Hepatocyte (in vitro differentiated cells): ENCODE results near the gene AGBL1. TPM values are rescaled to one million over a fixed set of nuclear protein-coding genes. Genes with fewer than 3 reads are reported as not detected.

ENCODE experiments used
- DNase-seq: peaks from one replicate; pipeline ENCODE4 v3.0.0-alpha.2; 2016; ENCODE audit warnings: low spot score
- H2AFZ ChIP-seq: fragments of 200-600 bp; sonication (generic); 2 replicates; pipeline ENCODE4 v1.6.0; 2016; ENCODE audit warnings: antibody characterized with exemption, mild to moderate bottlenecking
- H3K27ac ChIP-seq: fragments of 200-600 bp; sonication (generic); 2 replicates; pipeline ENCODE4 v1.5.1; 2016; ENCODE audit warnings: mild to moderate bottlenecking
- H3K27me3 ChIP-seq: fragments of 200-600 bp; sonication (generic); 2 replicates; pipeline ENCODE4 v1.6.1; 2016
- H3K36me3 ChIP-seq: fragments of 200-600 bp; sonication (generic); replicated peaks from 2 replicates; pipeline ENCODE4 v1.5.1; 2016; ENCODE audit warnings: low read depth; ENCODE audit not compliant: insufficient read depth
- H3K4me1 ChIP-seq: fragments of 200-600 bp; sonication (generic); 2 replicates; pipeline ENCODE4 v1.5.1; 2016; ENCODE audit warnings: mild to moderate bottlenecking, moderate library complexity; ENCODE audit not compliant: insufficient read depth
- H3K4me2 ChIP-seq: fragments of 200-600 bp; sonication (generic); 2 replicates; pipeline ENCODE4 v1.6.0; 2016
- H3K4me3 ChIP-seq: fragments of 200-600 bp; sonication (generic); 2 replicates; pipeline ENCODE4 v1.5.1; 2016; ENCODE audit warnings: mild to moderate bottlenecking
- H3K79me2 ChIP-seq: fragments of 200-600 bp; sonication (generic); 2 replicates; pipeline ENCODE4 v1.6.0; 2017; ENCODE audit warnings: mild to moderate bottlenecking
- H3K9me2 ChIP-seq: fragments of 200-600 bp; sonication (generic); replicated peaks from 2 replicates; pipeline ENCODE4 v1.6.0; 2017; ENCODE audit warnings: mild to moderate bottlenecking; ENCODE audit not compliant: insufficient read depth
- H3K9me3 ChIP-seq: fragments of 200-600 bp; sonication (generic); 2 replicates; pipeline ENCODE4 v1.5.1; 2016; ENCODE audit warnings: low read depth, mild to moderate bottlenecking
- H4K20me1 ChIP-seq: fragments of 200-600 bp; sonication (generic); 2 replicates; pipeline ENCODE4 v1.6.0; 2016; ENCODE audit warnings: mild to moderate bottlenecking; ENCODE audit not compliant: insufficient read depth, poor library complexity, severe bottlenecking
- EZH2 ChIP-seq: fragments of 200-600 bp; sonication (generic); IDR thresholded peaks from 2 replicates; pipeline ENCODE4 v1.6.1; 2016; ENCODE audit warnings: antibody characterized with exemption, mild to moderate bottlenecking, borderline replicate concordance
- EZH2phosphoT487 ChIP-seq: fragments of 200-600 bp; sonication (generic); IDR thresholded peaks from one replicate; pipeline ENCODE4 v1.6.1; 2018; ENCODE audit warnings: antibody characterized with exemption, mild to moderate bottlenecking, low read depth, moderate library complexity; ENCODE audit not compliant: unreplicated experiment, severe bottlenecking
- WGBS: methylation state at CpG from one replicate; pipeline ENCODE4 v1.1.6; 2016; ENCODE audit warnings: low lambda C conversion rate; ENCODE audit errors: missing lambda C conversion rate; 5-methylcytosine and 5-hydroxymethylcytosine counted together
- polyA plus RNA-seq: library from polyadenylated mRNA; unstranded; fragments of >200 nt; fragmentation: Nextera tagmentation; extraction: Ambion mirVana; gene quantifications from 2 replicates; pipeline ENCODE4 v1.2.1, GENCODE V29; 2016
- total RNA-seq: library from RNA; depleted of rRNA; stranded (reverse); fragments of >200 nt; gene quantifications from 2 replicates; pipeline ENCODE4 v1.2.3, GENCODE V29; 2014
- TF ChIP-seq, protein P1 (sequence below): fragments of 200-600 bp; sonication (generic); IDR thresholded peaks from 2 replicates; pipeline ENCODE4 v1.5.1; 2016; ENCODE audit warnings: antibody characterized with exemption, mild to moderate bottlenecking; ENCODE audit not compliant: poor library complexity

AGBL1 gene
- total and polyA plus RNA-seq, 2 experiments from 2014 or later = not detected

DNA sequence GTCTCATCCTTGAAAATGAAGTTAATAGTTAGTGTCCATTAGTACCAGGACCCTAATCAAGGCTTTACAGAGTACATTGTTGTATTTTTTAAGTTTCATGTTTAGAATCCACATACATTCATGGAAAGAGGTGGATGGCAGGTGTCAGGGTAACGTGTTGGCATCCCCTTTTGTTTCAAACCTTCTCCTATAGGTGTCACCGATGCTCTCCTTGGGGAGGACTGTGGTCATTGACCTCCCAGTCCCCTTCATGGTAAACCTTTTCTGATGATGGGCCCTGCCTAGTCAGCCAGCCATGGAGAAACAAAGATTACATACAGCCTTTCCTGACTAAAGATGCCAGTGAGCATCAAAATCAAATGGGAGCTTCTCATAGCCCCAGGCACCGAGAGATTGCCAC, 574.8 kb downstream of the AGBL1 start:
- H4K20me1 ChIP-seq = no peaks in the 10 kb centered on the region
- H3K79me2 ChIP-seq = no peaks in the 10 kb centered on the region
- no peaks in the 10 kb centered on the region for H3K9me2 ChIP-seq
- no peaks in the 10 kb centered on the region for H3K9me3 ChIP-seq
- H3K4me3 ChIP-seq = no peak overlapping the region
- no peaks in the 10 kb centered on the region for H3K4me1 ChIP-seq
- TF ChIP-seq, protein P1, sequence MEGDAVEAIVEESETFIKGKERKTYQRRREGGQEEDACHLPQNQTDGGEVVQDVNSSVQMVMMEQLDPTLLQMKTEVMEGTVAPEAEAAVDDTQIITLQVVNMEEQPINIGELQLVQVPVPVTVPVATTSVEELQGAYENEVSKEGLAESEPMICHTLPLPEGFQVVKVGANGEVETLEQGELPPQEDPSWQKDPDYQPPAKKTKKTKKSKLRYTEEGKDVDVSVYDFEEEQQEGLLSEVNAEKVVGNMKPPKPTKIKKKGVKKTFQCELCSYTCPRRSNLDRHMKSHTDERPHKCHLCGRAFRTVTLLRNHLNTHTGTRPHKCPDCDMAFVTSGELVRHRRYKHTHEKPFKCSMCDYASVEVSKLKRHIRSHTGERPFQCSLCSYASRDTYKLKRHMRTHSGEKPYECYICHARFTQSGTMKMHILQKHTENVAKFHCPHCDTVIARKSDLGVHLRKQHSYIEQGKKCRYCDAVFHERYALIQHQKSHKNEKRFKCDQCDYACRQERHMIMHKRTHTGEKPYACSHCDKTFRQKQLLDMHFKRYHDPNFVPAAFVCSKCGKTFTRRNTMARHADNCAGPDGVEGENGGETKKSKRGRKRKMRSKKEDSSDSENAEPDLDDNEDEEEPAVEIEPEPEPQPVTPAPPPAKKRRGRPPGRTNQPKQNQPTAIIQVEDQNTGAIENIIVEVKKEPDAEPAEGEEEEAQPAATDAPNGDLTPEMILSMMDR = no peak
- no peak for TF ChIP-seq EZH2
- TF ChIP-seq EZH2phosphoT487 = no peak
- H3K27ac ChIP-seq = no peak overlapping the region
- DNase-seq = no peak
- no peak overlapping the region for H2AFZ ChIP-seq
- no peaks in the 10 kb centered on the region for H3K27me3 ChIP-seq
- no peak overlapping the region for H3K4me2 ChIP-seq
- H3K36me3 ChIP-seq = no peaks in the 10 kb centered on the region
- 79% methylated on average over 3 of the region's 3 CpGs for WGBS

DNA sequence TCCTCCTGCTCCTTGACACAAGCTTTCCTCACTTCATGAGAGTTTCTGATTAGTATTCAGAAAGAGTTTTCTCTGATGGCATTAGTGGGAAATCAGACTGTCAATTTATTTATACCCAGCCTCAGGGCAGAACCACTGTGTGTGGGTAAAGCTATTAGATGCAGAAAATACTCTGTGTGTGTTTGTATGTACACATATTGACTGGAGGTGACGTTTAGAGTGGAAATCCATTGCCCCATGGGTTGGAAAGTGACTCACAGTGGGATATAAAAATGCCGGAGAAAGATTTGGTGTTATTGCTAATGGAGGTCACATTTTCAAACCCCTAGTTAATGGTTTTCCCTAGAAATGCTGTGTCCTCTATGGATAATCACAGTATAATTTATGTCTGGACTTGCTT, 577.6 kb downstream of the AGBL1 start:
- peaks cover 4% of the 10 kb centered on the region for H3K27me3 ChIP-seq
- no peaks in the 10 kb centered on the region for H3K9me3 ChIP-seq
- no peak overlapping the region for H3K4me3 ChIP-seq
- no peak overlapping the region for H2AFZ ChIP-seq
- TF ChIP-seq, protein P1 = no peak
- TF ChIP-seq EZH2phosphoT487 (no peak), EZH2 (no peak)
- no peak overlapping the region for H3K27ac ChIP-seq
- no peaks in the 10 kb centered on the region for H3K36me3 ChIP-seq
- H3K4me1 ChIP-seq = no peaks in the 10 kb centered on the region
- H3K79me2 ChIP-seq = no peaks in the 10 kb centered on the region
- H3K4me2 ChIP-seq = no peak overlapping the region
- no peaks in the 10 kb centered on the region for H4K20me1 ChIP-seq
- H3K9me2 ChIP-seq = no peaks in the 10 kb centered on the region
- no peak for DNase-seq
- 78% methylated on average over 2 of the region's 2 CpGs for WGBS

DNA sequence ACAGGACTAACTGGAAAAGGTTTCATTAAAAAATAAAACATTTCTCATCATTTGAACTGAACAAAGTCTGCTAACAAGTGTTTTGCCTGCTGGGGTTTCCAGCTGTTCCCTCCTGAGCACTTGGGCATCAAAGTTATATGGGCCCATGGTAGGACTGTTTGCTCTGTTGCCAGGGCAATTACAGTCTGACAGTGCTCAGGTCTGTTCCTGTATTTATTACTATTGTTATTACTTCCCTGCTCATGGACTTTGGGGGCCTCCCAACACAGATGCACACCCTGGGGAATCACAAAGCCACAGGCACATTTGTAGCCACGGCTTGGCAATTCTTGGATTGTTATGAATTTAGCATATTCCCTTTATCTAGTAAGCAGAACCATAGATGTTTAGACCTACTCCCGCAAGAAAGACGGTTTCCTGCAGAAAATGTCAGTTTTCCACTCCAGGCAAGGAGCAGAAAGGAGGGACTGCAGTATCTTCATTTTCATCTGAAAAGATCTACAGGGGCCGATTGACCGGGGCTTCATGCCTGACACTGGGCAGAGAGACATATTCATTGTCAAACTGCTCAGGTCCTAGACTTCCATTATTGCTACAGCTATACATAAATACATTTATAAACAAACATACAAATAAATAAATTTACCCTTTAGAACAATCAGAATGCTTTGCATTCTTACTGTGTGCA, 580.2 kb downstream of the AGBL1 start:
- H3K36me3 ChIP-seq = no peaks in the 10 kb centered on the region
- no peaks in the 10 kb centered on the region for H3K9me3 ChIP-seq
- 75% methylated on average over 5 of the region's 5 CpGs for WGBS
- no peak overlapping the region for H2AFZ ChIP-seq
- no peak overlapping the region for H3K4me2 ChIP-seq
- H3K27me3 ChIP-seq = peaks cover 4% of the 10 kb centered on the region
- H3K79me2 ChIP-seq = no peaks in the 10 kb centered on the region
- DNase-seq = no peak
- H3K4me3 ChIP-seq = no peak overlapping the region
- no peak overlapping the region for H3K27ac ChIP-seq
- no peaks in the 10 kb centered on the region for H4K20me1 ChIP-seq
- H3K9me2 ChIP-seq = no peaks in the 10 kb centered on the region
- TF ChIP-seq, protein P1 = no peak
- TF ChIP-seq EZH2 (no peak), EZH2phosphoT487 (no peak)
- no peaks in the 10 kb centered on the region for H3K4me1 ChIP-seq
